Nephron progenitor cell (in vitro differentiated cells): ENCODE data around the gene THEM5.

ENCODE experiments used
- DNase-seq: peaks from one replicate; pipeline ENCODE4 v3.0.0; 2021
- H3K27ac Mint-ChIP-seq: 2 replicates; pipeline ENCODE4 v1.8.0; 2021; ENCODE audit warnings: mild to moderate bottlenecking, moderate library complexity, mixed read lengths
- H3K27me3 Mint-ChIP-seq: 2 replicates; pipeline ENCODE4 v1.8.0; 2021; ENCODE audit warnings: mild to moderate bottlenecking, low read depth, mixed read lengths; ENCODE audit not compliant: poor library complexity
- H3K36me3 Mint-ChIP-seq: 2 replicates; pipeline ENCODE4 v1.8.0; 2021; ENCODE audit warnings: low read depth, mixed read lengths
- H3K4me1 Mint-ChIP-seq: 2 replicates; pipeline ENCODE4 v1.8.0; 2021; ENCODE audit warnings: mixed read lengths
- H3K4me3 Mint-ChIP-seq: 2 replicates; pipeline ENCODE4 v1.8.0; 2021; ENCODE audit warnings: mild to moderate bottlenecking, moderate library complexity, mixed read lengths
- H3K9me3 Mint-ChIP-seq: 2 replicates; pipeline ENCODE4 v1.8.0; 2021; ENCODE audit warnings: mild to moderate bottlenecking, moderate library complexity, mixed read lengths
- TF ChIP-seq, protein P1 (sequence below): fragments of 200-600 bp; sonication (generic); IDR thresholded peaks from 2 replicates; pipeline ENCODE4 v1.5.0; 2021; ENCODE audit warnings: antibody characterized with exemption

The THEM5 gene

DNA sequence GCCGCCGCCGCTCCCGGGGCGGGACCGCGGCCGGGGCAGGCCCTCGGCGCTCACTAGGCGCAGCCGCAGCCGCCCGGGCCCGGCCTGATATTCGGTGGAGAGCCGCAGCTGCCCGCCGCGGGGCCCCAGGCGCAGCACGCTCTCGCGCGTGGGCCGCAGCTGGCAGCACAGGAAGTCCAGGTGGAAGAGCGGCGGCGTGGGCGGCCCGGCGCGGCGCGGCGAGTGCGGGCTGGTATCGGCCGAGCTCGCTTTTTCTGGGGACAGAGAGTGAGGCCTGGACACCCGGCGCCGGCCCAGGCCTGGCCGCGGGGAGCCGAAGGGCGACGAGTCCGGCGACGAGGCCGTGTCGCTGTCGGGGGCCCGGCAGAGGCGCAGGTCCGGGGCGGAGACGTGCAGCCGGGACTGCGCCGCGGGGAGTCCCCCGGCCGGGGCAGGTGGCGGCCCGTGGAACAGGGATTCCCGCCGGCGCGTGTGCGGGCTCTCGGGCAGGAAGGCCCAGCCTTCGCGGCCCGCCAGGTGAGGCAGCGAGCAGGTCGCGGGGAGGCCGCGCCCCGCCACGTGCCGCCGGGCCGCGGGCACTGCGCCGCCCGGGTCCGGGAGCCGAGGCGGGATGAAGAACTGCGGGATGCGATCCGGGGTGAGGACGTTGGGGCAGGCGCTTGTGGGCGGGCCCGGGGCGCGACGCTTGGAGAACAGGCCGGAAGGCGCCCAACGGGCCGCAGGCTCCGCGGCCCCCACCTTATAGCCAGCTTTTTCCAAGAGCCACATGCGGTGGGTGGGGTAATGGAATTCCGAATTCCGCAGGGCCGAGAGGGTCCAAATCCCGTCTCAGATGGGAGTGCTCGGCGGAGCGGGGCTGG, 15.1 kb downstream of the THEM5 start:
- peaks cover 26% of the 10 kb centered on the region for H3K4me1 Mint-ChIP-seq
- H3K27ac Mint-ChIP-seq: no peak overlapping the region
- no peaks in the 10 kb centered on the region for H3K9me3 Mint-ChIP-seq
- TF ChIP-seq, protein P1, sequence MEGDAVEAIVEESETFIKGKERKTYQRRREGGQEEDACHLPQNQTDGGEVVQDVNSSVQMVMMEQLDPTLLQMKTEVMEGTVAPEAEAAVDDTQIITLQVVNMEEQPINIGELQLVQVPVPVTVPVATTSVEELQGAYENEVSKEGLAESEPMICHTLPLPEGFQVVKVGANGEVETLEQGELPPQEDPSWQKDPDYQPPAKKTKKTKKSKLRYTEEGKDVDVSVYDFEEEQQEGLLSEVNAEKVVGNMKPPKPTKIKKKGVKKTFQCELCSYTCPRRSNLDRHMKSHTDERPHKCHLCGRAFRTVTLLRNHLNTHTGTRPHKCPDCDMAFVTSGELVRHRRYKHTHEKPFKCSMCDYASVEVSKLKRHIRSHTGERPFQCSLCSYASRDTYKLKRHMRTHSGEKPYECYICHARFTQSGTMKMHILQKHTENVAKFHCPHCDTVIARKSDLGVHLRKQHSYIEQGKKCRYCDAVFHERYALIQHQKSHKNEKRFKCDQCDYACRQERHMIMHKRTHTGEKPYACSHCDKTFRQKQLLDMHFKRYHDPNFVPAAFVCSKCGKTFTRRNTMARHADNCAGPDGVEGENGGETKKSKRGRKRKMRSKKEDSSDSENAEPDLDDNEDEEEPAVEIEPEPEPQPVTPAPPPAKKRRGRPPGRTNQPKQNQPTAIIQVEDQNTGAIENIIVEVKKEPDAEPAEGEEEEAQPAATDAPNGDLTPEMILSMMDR: no peak
- H3K27me3 Mint-ChIP-seq: peaks cover 84% of the 10 kb centered on the region
- DNase-seq: peak; percentile 50
- peak overlapping the region; percentile 77 for H3K4me3 Mint-ChIP-seq
- H3K36me3 Mint-ChIP-seq: no peaks in the 10 kb centered on the region

DNA sequence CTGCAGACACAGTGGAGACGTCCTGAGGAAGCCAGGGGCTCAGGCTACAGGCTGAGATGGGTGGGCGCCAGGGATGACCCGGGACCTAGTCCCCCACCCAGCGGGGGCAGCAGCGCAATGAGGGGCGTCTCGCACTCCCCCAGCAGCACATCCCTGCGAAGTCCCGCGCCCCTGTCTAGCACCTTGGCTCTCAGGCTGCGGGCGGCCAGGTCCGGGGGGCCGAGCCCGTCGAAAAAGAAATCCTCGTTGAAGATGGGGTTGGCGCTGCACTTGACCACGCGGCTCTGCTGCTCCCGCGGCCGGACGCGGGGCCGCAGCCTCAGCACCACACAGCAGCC, 15.7 kb downstream of the THEM5 start:
- H3K4me1 Mint-ChIP-seq: peaks cover 30% of the 10 kb centered on the region
- peaks cover 79% of the 10 kb centered on the region for H3K27me3 Mint-ChIP-seq
- no peaks in the 10 kb centered on the region for H3K9me3 Mint-ChIP-seq
- H3K36me3 Mint-ChIP-seq: no peaks in the 10 kb centered on the region
- DNase-seq: no peak
- peak overlapping the region; percentile 78 for H3K4me3 Mint-ChIP-seq
- H3K27ac Mint-ChIP-seq: no peak overlapping the region
- TF ChIP-seq, protein P1: no peak

DNA sequence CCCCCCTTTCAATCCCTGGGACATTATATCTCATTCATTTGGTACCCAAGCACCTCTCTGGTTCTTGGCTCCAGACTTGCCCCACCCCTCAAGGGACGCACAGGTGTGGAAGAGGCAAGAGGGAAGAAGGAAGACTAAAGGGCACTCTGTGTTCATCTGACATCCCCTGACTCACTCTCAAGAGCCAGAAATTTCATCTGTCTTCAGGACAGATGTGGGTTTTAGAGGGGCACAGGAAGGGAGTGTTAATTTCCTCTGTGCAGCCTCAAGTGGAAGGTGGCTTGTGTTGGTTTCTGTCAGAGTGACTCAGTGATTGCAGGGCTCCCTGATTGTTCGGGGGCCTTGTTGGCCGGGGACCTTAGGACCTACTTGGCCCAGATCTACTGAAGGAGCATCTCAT, 16.3 kb downstream of the THEM5 start:
- Mint-ChIP-seq H3K9me3 (no peaks in the 10 kb centered on the region), H3K27me3 (peaks cover 79% of the 10 kb centered on the region), H3K27ac (no peak overlapping the region), H3K36me3 (no peaks in the 10 kb centered on the region), H3K4me3 (peak overlapping the region; percentile 78), H3K4me1 (peaks cover 30% of the 10 kb centered on the region)
- no peak for DNase-seq
- TF ChIP-seq, protein P1: no peak

DNA sequence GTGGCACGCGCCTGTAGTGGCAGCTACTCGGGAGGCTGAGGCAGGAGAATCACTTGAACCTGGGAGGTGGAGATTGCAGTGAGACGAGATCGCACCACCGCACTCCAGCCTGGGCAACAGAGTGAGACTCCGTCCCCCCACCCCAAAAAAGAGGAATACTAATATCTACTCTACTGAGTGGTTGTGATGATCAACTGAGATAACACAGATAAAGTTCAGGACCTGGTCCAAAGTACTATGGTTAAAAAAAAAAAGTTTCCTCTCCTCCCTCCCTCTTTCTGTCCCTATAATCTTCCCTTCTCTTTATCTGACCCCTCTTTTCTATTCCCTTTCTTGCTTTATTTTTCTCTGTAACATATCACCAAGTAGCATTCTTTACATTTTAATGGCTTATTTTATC, 17.9 kb downstream of the THEM5 start:
- Mint-ChIP-seq H3K27ac (no peak overlapping the region), H3K4me3 (no peak overlapping the region), H3K36me3 (no peaks in the 10 kb centered on the region), H3K4me1 (peaks cover 39% of the 10 kb centered on the region), H3K9me3 (no peaks in the 10 kb centered on the region), H3K27me3 (peaks cover 63% of the 10 kb centered on the region)
- TF ChIP-seq, protein P1: no peak
- no peak for DNase-seq

DNA sequence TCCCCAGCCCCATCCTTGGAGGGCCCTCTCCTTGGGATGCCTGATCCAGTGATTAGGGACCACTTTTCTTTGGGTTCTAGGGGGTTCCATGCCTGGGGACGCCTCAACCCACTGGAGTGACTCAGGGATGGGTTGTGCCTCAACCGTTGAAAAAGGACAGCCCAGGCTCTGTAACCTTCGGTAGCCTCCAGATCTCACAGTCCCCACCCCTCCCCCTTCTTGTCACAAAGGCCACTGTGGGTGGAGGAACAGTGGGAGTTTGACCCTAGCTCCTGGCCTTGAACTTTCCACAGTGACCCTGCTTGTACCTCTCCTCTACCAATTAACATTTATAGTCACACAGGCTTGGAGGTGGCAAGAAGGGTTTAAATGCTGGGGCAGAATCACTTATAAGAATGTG, 19.3 kb downstream of the THEM5 start:
- Mint-ChIP-seq H3K27me3 (peaks cover 49% of the 10 kb centered on the region), H3K4me1 (peaks cover 41% of the 10 kb centered on the region), H3K27ac (no peak overlapping the region), H3K9me3 (no peaks in the 10 kb centered on the region), H3K36me3 (no peaks in the 10 kb centered on the region), H3K4me3 (no peak overlapping the region)
- no peak for DNase-seq
- TF ChIP-seq, protein P1: no peak
